Anterior cingulate cortex (tissue), 58 donors: Measurements from ENCODE around the gene ARHGAP8.

Source experiments
- DNase-seq, 58 donors: peaks; one replicate each; lab custom pipeline; 2025; lab: John Stamatoyannopoulos, UW

The ARHGAP8 gene

DNA sequence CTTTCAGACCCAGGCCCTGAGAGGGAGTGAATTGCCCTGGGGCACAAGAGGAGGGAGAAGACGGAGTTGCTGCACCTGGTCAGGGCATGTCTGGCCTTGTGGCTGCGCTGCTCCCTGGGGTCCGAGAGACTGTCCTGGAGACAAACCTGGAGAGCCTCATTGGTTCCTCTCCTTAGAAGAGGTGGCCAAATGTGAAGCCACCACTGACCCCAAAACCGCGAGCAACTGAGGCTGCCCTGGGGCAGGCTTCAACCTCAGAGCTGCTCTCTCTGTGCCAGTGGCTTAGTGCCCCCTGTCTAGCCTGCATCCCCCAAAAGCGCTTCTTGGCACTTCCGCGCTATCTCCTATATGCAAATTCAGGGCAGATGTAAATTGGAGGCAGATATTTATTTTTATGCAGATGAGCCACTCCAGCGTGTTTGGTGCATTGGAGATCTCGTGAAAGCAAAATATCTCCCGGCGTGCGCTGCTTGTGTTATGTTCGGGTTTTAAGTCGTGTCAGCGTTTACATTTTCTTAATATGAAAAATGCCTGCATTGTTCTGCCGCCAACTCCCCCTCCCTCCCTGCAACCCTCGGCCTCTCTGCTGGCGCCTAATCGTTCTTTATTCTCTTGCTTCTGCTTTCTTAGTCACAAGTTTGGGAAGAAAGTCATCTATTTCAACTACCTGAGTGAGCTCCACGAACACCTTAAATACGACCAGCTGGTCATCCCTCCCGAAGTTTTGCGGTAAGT is 69.5 kb downstream of the ARHGAP8 start:
- no peak for DNase-seq

DNA sequence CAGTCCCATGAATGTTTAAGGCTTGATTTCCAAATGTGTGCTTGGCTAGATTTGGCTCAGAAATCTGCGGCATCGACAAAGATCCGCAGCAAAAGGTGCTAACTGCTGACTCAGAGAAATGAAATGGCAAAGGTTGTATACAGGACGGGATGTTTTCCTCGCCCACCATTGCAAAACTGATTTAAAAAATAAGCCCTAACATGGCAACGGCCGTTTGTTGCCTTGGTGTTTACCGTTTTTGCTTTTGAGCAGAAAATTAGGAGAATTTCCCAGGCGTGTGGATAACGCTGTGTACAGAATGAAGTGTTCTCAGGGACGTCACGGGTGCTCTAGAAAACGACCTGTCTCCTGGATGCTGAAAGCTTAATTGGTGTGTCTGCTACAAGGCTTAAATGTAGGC is 70.2 kb downstream of the ARHGAP8 start:
- DNase-seq = peak in 1 of 58 donors; percentile 13

DNA sequence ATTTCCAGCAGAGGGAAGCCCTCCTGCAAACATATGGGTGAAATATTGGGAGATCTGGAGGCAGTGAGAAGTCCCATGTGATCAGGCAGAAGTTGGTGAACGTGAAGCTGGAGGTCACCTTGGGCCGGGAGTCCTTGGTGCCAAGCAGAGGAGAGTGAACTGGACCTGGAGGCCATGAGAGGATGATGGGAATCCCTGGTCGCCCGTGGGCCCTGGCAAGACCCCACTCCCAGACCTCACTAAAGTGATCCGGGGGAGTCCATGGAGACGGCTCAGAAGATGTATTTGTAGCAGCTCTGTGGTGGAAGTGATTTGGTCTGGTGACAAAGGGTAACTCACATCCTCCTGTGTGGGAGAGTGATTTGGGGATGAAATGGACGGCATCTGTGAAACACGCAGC is 71.0 kb downstream of the ARHGAP8 start:
- DNase-seq = no peak

DNA sequence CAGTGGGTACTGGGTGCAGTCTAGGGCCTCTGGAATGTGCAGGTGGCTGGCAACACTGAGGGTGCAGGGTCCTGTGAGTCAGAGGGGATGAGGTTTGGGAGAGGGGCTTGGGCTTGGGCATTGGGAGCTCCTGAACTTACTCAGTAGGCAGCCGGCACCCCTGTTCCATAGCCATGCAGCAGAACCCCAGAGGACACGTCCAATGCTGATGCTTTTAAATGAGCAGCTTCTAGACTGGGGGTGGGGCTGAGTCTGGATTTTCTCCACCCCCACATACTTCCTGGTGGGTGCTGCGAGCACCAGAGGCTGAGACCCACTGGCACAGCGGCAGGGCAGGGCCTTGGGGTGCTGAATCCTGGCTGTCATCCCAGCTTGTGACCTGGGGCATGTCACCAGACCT is 71.4 kb downstream of the ARHGAP8 start:
- no peak for DNase-seq

DNA sequence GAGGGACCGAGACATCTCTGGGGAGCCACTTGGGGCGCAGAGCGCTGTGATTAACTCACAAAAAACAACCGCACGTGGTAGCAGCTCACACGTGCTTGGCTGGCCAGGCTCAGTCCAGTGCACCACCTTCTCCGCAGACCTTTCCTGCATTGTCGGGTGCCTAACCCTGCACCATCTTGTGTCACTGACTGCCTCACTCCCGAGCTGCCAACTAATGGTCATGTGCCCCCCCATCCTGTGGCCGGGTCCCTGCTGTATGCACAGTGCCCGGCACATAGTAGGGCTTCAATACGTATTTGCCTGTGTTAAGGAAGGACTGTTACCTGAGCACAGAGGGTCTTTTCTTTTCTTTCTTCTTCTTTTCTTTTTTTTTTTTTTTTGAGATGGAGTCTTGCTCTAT is 71.9 kb downstream of the ARHGAP8 start:
- no peak for DNase-seq

DNA sequence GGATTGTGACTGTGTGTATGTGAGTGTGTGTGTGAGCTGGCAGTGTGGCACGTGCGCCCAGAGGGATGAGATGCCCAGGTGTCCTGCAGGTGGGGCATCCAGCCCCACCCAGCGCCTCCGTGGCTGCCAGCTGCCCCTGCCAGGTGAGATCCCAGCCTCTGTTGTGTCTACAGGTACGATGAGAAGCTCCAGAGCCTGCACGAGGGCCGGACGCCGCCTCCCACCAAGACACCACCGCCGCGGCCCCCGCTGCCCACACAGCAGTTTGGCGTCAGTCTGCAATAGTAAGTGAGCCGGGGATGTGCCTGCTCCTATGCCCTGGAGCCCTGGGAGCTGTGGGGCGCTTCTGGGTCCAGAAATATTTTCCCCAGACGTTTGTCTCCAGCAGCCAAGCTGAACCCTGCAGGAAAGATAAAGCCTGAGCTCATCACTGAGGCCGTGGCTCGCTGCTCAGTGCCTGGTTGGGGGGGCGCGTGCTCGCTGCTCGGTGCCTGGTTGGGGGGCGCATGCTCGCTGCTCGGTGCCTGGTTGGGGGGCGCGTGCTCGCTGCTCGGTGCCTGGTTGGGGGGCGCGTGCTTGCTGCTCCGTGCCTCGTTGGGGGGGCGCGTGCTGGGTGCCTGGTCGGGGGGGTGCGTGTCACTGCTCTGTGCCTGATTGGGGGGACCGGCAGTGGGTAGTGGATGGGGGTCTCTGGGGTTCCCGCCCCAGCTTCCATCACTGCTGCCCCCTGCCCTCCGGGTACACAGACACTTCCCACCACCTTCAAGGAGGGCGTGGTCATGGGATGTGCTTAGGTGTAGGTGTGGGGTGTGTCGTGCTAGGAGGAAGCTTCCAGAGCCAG is 73.2 kb downstream of the ARHGAP8 start:
- no peak for DNase-seq

DNA sequence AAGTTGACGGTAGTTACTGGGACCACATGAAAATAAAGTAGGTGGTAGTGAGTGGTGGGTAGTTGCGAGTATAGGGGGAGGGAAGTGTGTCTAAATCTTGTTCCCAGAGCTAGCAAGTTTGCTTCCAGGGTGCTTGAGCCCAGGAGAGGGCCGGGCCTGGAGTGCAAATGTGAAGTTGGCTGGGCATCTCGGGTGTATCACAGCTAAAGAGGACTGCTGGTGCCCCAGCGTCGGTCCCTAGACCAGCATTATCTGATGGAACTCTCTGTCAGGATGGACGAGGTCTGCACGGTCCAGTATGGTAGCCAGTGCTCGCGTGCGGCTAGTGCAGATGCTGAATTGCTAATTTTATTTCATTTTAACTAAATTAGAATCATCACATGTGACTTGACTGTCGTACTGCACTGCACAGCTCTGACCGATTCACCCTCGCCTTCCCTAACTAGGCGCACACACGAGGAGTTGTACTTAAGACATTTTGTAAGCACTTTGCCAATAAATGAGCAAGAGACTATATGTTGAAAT is 75.4 kb downstream of the ARHGAP8 start:
- DNase-seq = no peak

DNA sequence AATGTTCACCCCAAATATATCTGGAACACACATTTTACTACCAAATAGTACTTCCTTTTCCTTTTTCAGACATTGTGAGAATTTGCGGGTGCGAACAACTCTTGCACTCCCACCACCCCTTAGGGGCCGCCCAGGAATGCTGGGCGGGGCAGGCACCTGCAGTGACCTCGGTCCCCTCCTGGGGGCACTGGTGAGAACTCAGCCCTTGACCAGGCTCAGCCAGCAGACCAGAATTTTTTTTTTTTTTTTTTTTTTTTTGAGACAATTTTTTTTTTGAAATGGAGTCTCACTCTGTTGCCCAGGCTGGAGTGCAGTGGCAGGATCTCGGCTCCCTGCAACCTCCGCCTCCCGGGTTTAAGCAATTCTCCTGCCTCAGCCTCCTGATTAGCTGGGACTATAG is 75.8 kb downstream of the ARHGAP8 start:
- DNase-seq = no peak

DNA sequence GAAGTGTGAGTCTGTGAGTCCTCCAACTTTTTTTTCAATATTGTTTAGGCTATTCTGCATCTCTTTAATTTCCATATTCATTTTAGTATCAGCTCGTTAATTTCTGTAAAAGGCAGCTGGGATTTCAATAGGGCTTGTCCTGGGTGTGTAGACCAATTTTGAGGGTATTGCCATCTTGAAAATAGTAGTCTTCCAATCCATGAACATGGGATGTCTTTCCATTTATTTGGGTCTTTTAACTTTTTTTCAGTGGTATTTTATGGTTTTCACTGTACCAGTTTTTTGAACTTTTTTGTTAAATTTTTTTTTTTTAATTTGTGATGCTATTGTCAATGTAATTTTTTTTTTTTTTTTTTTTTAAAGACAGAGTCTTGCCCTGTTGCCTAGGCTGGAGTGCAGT is 79.5 kb downstream of the ARHGAP8 start:
- DNase-seq = no peak

DNA sequence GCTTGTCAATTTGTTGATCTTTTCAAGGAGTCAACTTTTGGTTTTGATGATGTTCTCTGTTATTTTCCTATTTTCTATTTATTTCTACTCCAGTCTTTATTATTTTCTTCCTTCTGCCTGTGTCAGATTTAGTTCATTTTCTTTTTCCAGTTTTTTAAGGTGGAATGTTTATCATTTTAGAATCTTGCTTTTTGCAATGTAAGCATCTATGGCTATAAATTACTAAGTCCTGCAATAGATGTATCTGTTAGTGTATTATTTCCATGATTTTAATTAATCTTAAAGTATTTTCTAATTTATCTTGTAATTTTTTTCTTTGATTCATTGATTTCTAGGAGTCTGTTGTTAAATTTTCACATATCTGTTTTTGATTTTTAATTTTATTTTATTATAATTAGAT is 81.7 kb downstream of the ARHGAP8 start:
- DNase-seq = no peak

DNA sequence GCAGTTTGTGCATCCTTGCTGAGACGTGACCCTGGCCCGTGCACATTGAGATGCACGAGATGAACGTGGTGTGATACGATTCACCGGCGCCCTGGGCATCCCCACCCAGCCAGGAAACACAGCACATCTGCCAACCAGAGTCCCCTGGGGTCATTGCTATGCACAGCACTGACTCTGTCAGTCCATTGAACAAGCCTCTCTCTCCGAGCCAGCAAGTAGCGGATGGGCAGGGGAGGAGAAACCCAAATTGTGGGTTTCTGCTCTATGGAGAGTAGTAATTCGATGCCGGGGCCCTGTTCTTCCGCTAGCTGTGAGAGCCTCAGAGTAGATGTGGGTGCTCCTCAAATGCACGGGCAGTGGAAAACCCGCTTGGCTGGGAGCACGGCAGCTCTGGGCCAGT is 85.1 kb downstream of the ARHGAP8 start:
- no peak for DNase-seq

DNA sequence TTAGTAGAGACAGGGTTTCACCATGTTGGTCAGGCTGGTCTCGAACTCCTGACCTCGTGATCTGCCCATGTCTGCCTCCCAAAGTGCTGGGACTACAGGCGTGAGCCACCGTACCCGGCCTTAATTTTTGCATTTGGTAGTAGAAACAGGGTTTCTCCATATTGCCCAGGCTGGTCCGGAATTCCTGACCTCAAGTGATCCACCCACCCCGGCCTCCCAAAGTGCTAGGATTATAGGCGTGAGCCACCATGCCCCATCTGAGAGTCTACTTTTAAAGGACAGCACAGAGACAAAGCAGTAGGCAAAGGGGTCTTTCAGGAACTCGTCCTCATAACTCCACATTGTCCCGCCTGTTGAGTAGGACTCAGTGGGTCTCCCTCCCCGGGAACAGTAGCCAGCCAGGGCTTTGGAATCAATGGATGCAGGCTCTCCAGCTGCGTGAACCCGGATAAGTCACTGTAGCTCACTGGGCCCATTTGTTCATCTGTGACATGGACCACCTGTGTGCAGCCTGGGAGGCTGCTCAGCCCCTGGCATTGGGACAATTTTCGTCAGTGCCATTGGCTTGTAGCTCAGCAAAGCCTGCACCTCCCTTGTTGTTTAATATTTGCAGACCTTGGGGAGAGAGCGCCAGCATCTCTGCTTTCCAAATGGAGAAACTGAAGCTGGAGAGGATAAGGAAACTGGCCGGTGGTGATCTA is 86.1 kb downstream of the ARHGAP8 start:
- no peak for DNase-seq

DNA sequence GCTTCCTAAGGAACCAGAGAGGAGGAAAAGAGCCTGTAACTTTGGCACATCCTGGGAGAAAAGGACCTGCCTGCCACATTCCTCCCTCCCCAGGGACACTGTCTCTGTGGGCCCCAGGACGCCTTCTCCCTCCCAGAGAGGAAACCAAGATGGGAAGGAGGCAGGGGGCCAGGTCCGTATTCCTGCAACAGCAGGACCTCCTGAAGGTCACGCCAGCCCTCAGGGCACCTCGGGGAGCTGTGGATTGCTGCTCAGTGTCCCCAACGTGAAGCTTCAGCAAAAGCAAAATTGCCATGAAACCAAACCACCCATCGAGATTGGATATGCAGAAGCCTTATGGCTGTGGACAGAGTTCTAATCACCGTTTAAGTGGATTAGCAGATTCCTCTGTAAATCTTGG is 86.7 kb downstream of the ARHGAP8 start:
- no peak for DNase-seq

DNA sequence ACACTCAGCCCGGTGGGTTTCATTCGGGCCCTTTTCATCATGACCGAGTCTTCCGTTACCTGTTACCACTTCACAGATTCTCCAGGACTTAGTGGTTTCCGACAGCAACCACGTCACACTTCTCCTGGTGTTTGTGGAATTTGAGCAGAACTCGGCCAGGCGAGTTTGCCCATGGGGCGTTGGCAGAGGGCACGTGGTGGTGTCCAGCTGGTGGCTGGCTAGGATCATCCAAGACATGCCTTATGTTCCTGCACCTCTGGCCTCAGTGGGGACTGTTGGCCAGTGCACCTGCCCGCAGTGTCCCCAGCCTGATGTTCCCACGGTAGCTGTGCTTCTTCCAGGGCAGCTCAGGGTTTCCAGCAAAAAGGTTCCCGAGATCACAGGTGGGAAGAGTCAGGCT is 87.3 kb downstream of the ARHGAP8 start:
- no peak for DNase-seq

DNA sequence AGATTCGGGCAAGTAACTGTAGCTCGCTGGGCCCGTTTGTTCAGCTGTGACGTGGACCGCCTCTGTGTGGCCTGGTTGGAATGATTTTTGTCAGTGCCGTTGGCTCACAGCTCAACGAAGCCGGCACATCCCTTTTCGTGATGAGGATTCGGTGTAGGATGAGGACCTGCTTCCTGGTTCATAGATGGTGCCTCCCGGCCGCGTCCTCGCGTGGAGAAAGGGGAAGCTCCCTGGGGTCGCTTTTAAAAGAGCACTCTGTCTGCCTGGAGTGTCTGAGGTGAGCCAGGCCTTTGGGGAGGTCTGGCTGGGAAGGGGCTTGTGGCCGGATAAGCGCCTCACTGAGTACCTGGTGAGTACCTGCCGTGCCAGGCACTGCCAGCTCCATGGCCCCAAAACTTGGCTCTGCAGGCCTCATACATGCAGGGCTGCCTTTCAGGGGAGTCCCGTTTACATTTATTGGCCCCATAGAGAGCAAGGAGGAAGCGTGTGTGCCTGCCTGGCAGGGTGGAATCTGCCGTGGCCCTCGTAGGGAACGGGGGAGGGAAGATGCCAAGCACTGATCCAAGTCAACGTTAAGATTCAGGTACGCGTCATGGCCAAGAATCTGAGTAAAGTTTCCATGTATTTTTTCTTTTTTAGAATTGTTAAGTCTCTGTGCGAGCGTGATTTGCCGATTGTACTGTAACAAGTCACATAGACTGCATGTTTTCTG is 88.4 kb downstream of the ARHGAP8 start:
- DNase-seq = no peak

DNA sequence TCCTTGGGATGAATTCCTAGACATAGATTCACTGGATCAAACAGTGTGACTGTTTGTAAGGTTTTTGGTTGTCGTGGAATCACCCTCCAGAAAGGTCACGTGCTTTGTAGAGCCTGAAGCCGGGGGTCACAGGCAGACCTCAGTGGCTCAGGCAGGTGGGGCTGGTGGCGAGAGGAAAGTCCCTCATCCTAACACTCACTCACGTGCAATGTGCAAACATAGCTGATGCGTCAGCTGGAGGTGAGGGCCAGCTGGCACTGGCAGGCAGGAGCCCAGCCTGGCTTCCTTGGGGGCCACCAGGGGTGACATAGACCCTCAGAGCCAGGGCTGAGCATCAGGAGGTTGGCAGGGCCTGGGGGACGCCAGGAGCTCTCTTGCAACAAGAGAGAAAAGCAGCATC is 90.0 kb downstream of the ARHGAP8 start:
- no peak for DNase-seq

DNA sequence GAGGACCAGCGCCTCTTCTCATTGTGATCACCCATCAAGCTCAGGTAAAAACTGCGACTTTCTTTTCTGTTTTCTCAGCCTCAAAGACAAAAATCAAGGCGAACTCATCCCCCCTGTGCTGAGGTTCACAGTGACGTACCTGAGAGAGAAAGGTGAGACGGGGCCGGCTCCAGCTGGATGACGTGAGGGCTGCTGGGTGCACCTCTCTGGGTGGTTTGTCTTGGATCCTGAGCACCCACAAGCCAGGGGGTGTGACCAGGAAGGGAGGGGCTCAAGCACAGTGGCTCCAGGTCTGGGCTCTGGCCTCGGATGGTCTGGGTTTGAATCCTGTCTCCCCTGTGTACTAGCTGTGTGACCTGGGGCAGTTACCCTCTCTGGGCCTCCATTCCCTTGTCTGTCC is 92.8 kb downstream of the ARHGAP8 start:
- no peak for DNase-seq

DNA sequence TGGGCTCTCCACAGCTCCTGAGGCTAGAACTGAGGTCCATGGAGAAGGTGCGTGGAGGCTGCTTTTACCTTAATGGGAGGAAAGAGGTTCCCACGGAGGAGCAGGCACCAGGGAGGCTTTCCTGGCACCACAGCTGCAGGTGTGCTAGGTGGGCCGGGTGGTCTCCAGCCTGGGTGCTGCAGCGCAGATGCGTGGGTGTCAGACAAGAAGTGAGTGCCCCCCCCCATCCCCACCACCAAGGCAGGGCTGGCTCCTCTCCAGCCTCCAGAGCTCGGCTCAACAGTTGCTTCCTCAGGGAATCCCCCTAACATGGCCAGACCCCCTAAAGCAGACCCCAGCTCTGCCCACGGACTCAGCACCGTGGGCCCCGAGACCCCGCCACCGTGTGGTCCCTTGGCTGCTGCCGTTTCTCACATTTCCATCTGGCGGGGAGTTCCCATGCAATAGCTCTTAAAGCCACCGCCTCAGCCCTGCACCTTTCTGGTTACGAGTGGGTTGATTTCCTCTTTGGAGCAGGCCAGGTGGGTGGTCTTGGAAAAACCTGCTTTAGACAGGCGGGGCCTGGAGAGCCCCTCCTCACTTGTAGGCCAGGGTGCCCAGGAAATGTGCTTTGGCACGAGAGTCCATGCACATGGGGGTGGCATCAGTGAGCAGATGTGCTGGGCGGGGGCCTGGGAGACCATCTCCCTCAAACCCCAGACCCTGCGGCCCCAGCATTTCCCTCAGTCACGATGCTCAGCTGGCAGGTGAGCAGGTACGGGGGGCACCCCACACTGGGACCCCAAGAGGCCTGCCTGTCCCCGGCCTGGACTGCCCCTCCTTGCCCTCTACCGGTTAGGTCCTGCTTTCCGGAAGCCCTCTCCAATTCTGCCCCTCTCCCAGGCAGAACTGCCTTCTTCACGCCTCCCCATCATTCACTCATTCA is 93.7 kb downstream of the ARHGAP8 start:
- no peak for DNase-seq

DNA sequence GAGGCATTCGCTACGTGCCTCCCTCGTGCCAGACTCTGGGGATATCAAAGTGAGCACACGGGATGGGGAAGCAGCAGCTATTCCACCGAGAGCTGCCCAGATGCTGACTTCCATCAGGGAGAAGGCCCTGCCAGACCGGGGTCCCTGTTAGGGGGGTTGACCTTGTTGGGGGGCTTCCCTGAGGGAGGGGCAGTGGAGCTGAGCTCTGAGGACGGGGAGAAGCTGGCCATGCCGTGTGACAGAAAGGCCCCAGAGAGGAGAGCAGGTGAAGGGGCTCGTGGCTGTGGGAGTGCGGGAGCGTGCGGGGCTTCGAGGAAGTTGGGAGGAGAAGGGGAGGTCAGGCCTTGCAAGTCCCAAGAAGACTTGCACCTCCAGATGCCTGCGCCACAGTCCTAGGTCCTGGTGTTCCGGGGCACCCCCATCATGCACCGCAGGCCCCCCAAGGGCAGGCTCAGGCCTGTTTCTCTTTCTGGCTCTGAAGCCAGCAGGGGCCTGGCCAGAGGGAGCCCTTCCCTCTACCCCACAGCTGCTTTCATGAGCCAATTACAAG is 94.4 kb downstream of the ARHGAP8 start:
- peak in 1 of 58 donors; percentile 7 for DNase-seq
